Ammon's horn (tissue), 1 donor: Measurements from ENCODE around the gene NUDT16.

Experiments used
- DNase-seq: peaks from one replicate; pipeline ENCODE4 v3.0.0-alpha.2; 2016; ENCODE audit warnings: low spot score

NUDT16 gene

DNA sequence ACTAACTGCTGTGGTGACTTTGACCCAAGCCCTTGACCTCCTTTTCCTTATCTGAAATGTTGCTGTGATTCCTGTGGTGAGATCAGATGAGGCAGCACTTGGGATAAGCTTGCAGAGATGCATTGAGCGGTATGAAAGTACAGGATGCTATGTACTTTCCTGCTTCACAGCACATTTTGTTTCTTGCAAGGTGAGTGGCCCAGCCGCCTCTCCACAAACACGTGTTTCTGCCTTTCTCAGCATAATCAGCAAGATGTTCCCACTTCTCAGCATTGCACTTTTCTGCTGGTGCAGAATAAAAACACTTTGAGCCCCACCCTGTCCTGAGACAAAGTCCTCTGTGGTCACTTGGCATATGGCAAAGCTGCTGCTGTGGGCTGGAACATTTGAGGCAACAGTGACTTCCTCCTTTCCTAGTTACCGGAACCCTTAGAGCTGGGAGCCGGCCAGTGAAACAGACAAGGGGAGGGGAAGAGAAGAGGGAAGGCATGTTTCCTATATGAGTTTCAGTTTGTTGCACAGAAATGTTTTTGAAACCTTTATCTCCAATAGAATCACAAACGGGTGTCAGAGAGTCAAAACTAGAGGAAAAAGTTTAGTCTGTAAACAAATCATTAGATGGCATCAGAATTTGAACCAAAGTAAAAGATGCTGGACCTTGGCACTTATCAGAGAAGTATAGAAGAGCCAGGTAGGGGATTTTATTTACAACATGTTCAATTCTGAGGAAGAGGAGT lies 5.0 kb downstream of the NUDT16 start:
- peak; percentile 80 for DNase-seq

GRCh38 chr3:131387796-131388489 lies 6.4 kb downstream of the NUDT16 start:
- no peak for DNase-seq

- no peak for DNase-seq
These were observed 6.9 kb downstream of the NUDT16 start for GRCh38 chr3:131388490-131388799.

GRCh38 chr3:131390331-131390730 lies 8.8 kb downstream of the NUDT16 start:
- no peak for DNase-seq

DNA sequence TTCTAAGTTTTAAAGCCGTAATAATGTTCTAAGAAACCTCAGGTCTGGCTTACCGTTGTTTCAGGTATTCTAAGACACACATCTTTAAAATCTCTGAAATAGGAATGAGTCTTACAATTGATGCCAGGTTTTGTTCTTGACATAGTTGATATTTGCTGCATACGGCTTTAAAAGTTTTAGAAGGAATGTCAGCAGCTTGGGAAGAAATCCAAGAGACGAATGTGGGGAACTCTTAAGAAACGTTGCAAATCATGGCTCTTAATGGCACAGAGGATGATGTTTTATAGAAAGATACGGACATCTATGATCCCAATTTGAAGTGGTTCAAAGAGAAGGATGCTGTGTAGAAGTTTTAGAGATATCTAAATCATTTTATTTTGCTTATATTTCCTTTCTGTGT lies 11.5 kb downstream of the NUDT16 start:
- DNase-seq, result no peak

- DNase-seq, result no peak
These were observed 12.3 kb downstream of the NUDT16 start for GRCh38 chr3:131393868-131394267.

GRCh38 chr3:131394400-131394799 lies 12.8 kb downstream of the NUDT16 start:
- DNase-seq, result no peak

- no peak for DNase-seq
These were observed 14.6 kb downstream of the NUDT16 start for GRCh38 chr3:131396170-131396569.

DNA sequence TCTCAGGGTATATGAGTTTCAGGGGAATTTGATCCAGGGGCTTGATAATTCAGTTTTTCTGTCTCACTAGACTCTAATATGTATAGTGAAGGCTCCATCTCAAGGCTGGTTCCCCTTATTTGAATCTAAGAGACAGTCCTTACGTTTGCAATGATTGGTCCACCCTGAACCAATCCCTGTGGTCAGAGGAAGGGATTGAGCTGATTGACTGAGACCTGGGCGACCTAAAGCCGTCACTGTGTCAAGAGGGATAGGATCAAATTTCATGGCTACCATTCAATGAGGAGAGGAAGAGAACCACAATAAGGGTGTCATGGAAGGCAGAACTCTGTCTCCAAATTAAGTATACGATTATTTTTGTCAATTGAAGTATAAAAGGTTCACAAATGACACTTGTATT lies 16.3 kb downstream of the NUDT16 start:
- no peak for DNase-seq

GRCh38 chr3:131401978-131402377 lies 20.4 kb downstream of the NUDT16 start:
- DNase-seq, result no peak

GRCh38 chr3:131402391-131403039 lies 20.9 kb downstream of the NUDT16 start:
- DNase-seq, result peak; percentile 56

DNA sequence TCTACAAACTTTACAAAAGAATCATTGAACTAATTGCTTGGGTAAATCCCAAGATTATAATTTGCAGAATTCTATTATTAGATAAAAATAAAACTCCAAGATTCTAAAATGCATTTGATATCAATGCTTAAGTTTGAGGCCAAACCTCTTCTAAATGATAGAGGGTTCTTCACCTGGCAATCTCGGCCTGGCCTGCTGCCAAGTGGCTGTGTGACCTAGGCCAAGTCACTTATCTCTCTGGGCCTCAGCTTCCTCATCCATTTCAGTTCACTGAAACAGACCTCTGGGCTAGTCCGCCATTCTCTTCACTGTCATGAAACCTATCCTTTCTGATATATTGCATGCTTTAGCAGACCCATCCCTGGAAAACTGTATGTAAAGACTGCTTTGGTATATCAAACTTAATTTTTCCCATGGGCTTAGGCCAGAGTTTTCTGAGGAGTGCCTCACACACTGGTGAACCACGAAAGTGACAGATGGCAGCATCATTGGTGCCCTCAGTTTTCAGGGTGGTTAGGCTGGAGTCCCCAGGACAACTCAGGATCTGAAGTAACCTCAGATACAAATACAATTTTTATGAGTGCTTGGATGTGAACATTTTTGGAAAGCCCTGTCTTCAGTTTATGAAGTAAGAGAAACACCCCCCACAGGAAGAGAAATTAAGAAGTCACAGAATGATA lies 21.8 kb downstream of the NUDT16 start:
- DNase-seq, result no peak

DNA sequence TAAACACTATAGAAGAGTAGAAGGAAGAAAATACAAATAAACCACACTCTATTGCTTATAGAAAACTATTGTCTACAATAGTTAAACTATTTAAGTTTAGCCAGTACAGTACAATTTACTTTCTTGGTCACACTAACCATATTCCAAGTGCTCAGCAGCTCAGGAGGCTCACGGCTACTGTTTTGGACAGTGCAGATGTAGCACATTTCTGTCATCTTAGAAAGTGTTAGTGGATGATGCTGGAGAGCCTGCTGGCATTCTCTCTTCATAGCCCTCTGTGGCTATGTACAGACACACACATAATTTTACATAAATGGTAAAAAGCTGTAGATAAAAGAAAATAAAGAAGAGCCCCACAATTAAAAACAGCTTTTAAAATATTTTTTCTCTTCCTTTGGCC lies 23.8 kb downstream of the NUDT16 start:
- no peak for DNase-seq

DNA sequence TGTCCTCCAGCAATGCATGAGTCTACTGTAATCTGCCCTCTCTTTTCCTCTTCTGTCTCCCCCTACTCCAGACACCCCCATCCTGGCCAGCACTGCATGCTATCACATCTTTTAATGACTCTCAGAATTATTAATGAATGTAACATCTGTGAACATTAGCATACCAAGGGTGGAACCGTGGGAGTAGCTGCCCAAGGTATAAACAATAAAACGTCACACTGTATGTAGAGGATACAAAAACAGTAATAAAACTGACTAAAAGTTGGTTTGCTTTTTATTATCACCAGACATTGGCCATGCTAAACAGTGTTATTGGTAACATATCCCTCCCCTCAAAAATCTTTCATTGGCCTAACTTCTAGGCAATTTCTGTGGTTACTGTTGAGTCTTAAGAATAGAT lies 24.7 kb downstream of the NUDT16 start:
- no peak for DNase-seq

DNA sequence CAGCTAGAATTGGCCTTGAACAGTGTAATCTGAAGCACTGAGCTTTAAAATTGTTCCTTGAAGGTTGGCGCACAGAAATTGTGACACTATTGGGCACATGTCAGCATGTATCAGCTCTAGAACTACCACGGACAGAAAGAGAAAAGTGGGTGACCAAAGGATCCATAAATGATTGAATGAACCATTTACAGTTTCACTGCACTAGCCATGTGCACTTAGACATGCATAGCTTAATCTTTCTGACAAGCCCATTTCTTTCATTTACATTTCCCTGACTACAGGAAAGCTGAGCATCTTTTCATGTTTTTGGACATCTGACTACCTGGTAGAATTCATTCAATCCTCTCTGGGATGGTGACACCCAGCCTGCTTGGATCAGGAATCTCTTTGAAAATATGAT lies 36.2 kb downstream of the NUDT16 start:
- DNase-seq, result no peak

- DNase-seq, result no peak
These were observed 39.7 kb downstream of the NUDT16 start for GRCh38 chr3:131421301-131421700.

GRCh38 chr3:131421957-131422498 lies 40.5 kb downstream of the NUDT16 start:
- DNase-seq, result no peak

- DNase-seq, result no peak
These were observed 45.7 kb downstream of the NUDT16 start for GRCh38 chr3:131427226-131427625.

GRCh38 chr3:131431754-131432153 lies 50.2 kb downstream of the NUDT16 start:
- no peak for DNase-seq

DNA sequence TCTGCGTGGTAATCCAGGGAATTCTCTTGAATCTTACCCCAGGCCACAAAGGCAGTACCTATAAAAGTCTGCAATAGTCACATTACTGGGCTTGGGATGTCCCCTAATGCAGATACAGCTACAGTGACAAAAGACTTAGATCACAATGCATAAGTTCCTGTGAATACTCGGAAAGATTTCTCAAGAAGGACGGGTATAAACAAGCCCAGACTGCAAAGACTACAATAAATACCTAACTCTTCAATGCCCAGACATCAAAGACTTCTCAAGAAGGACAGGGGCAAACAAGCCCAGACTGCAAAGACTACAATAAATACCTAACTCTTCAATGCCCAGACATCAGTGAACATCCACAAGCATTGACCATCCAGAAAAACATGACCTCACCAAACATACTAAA lies 50.9 kb downstream of the NUDT16 start:
- no peak for DNase-seq

DNA sequence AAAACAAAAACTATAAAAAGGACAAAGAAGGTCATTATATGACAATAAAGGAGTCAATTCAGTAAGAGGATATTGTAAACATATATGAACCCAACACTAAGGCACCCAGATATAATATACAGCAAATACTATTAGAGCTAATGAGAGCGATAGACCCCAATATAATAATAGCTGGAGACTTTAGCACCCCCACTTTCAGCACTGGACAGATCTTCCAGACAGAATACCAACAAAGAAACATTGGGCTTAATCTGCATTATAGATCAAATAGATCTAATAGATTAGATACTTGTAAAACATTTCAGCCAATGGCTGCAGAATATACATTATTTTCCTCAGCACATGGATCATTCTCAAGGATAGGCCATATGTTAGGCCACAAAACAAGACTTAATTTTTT lies 53.4 kb downstream of the NUDT16 start:
- no peak for DNase-seq
